ENCODE results near the gene PGLYRP1.

The PGLYRP1 gene

DNA sequence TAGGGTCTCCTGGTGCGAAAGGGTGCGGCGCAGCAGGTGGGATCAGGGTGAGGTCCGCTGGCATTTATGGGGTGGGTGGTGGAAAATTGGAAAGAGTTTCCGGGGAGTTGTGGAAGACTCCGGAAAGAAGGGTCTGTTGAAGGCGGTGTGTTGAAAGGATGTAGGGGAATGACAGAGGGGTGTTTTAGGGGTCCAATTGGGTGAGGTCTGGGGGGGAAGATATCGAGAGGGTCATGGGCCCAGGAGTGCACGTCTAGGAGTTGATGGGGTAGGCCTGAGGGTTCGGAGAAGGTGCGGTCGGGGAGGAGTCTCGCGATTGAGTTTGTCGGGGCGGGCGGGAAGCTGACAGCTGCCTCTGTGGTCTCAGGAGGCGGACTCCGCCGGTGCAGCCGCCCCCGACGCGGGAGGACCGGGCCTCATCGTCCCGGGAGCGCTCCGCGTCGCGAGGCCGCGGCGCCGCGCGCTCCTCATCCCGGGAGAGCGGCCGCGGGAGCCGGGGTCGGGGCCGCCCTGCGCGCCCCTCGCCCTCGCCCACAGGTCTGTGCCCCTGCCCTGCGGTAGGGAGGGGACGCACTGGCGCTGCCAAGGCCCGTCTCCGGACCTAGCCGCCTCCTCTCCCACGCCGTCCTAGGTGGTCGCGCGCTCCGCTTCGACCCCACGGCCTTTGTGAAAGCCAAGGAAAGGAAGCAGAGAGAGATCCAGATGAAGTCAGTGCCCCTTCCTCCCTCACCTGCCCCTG is 7.0 kb downstream of the PGLYRP1 start:
- Histone ChIP-seq H3K27ac (ENCODE audit: low read depth, low read length) (no peak overlapping the region), H3K27me3 (ENCODE audit: control insufficient read depth in 1 of 2, insufficient read depth in 2 of 2, low read length in 2 of 2) (peaks cover 31 to 41% of the 10 kb centered on the region in 2 donors)

GRCh38 chr19:46014941-46015686 is 7.7 kb downstream of the PGLYRP1 start:
- H3K4me1 ChIP-seq (ENCODE audit: insufficient read depth, low read length) = peaks cover 9% of the 10 kb centered on the region
- no peaks in the 10 kb centered on the region for H3K36me3 ChIP-seq (ENCODE audit: insufficient read depth, low read length)
- H3K9me3 ChIP-seq (ENCODE audit: low read length) = no peaks in the 10 kb centered on the region
- H3K27me3 ChIP-seq (ENCODE audit: control insufficient read depth in 1 of 2, insufficient read depth in 2 of 2, low read length in 2 of 2) = peaks cover 31 to 41% of the 10 kb centered on the region in 2 donors
- H3K4me3 ChIP-seq (ENCODE audit: low read depth in 1 of 2, low read length in 2 of 2) = no peak overlapping the region
- H3K9ac ChIP-seq (ENCODE audit: low read length) = no peak overlapping the region
- H3K27ac ChIP-seq (ENCODE audit: low read depth, low read length) = no peak overlapping the region

More for the DNA sequence above, 7.0 kb downstream of the PGLYRP1 start:
- H3K36me3 ChIP-seq (ENCODE audit: insufficient read depth, low read length) = no peaks in the 10 kb centered on the region
- H3K9me3 ChIP-seq (ENCODE audit: low read length) = no peaks in the 10 kb centered on the region
- peaks cover 9% of the 10 kb centered on the region for H3K4me1 ChIP-seq (ENCODE audit: insufficient read depth, low read length)
- peak overlapping the region; percentile 65 to 71 for H3K4me3 ChIP-seq (ENCODE audit: low read depth in 1 of 2, low read length in 2 of 2)
- no peak overlapping the region for H3K9ac ChIP-seq (ENCODE audit: low read length)

DNA sequence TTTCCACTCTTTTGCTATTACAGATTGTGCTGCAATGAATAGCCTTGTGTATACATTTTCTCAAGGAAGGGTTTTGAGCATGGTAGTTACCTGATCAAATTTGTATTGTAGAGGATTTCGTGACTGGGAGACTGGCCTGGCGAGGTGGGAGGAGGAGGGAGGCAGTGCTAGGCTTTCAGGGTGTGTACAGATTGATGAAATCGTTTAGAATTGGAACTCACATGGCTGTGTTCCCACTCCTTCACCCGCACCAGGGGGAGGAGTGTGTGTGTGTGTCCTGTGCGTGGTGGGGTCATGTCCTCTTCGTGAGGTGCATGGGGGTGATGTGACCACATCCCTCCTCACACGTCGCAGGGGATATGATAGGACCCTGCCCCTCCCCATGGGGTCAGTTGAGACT is 8.3 kb downstream of the PGLYRP1 start:
- no peaks in the 10 kb centered on the region for H3K36me3 ChIP-seq (ENCODE audit: insufficient read depth, low read length)
- peaks cover 9% of the 10 kb centered on the region for H3K4me1 ChIP-seq (ENCODE audit: insufficient read depth, low read length)
- H3K27ac ChIP-seq (ENCODE audit: low read depth, low read length) = no peak overlapping the region
- H3K27me3 ChIP-seq (ENCODE audit: control insufficient read depth in 1 of 2, insufficient read depth in 2 of 2, low read length in 2 of 2) = peaks cover 31 to 41% of the 10 kb centered on the region in 2 donors
- H3K9ac ChIP-seq (ENCODE audit: low read length) = no peak overlapping the region
- no peak overlapping the region for H3K4me3 ChIP-seq (ENCODE audit: low read depth in 1 of 2, low read length in 2 of 2)
- H3K9me3 ChIP-seq (ENCODE audit: low read length) = no peaks in the 10 kb centered on the region

DNA sequence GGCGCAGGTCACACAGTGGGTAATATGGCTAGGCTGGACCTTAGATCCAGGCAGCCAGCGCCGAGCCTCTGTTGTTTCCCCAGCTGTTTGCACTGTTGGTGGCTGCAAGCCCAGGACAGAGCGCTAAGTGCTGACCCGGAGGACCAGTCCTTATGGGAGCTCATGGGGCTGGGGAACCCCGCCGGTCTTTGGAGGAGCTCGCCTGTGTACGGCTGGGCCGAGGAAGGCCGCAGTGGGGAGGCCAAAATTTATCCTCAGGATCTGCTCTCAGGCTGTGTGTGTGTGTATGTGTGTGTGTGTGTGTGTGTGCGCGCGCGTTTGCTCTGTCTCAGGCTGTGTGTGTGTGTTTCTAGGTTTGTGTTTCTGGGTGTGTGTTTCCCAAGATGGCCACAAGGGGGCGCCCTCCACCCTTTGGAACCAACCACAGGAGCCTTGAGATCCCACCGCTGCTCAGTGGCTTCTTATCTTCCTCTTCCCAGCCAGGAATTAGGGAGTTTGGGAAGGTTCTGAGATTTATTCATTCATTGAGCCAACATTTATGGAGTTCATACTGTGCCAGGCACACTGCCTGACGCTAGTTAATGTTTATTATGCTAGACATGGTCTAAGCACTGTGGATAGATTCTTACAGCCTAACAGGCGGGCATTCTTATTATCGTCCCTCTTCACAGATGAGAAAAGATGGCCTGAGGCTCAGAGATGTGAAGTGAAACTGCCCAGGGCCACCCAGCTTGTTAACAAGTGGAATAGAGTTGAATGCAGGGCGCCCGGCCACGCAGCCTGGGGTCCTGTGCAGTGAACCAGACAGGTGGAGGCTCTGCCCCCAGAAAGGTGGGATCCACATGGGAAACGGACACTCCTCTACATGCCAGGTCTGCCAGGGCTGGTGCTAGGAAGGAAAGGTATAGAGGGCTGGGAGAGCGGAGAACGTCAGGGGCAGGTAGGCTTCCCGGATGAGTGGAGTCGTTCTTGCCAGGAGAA is 13.0 kb downstream of the PGLYRP1 start:
- H3K36me3 ChIP-seq (ENCODE audit: insufficient read depth, low read length) = no peaks in the 10 kb centered on the region
- no peaks in the 10 kb centered on the region for H3K9me3 ChIP-seq (ENCODE audit: low read length)
- H3K27ac ChIP-seq (ENCODE audit: low read depth, low read length) = no peak overlapping the region
- no peak overlapping the region for H3K9ac ChIP-seq (ENCODE audit: low read length)
- peaks cover 17 to 32% of the 10 kb centered on the region in 2 donors for H3K27me3 ChIP-seq (ENCODE audit: control insufficient read depth in 1 of 2, insufficient read depth in 2 of 2, low read length in 2 of 2)
- H3K4me1 ChIP-seq (ENCODE audit: insufficient read depth, low read length) = no peaks in the 10 kb centered on the region
- H3K4me3 ChIP-seq (ENCODE audit: low read depth in 1 of 2, low read length in 2 of 2) = no peak overlapping the region

GRCh38 chr19:46006411-46006810 is 16.4 kb downstream of the PGLYRP1 start:
- H3K4me3 ChIP-seq (ENCODE audit: low read depth in 1 of 2, low read length in 2 of 2) = no peak overlapping the region
- H3K9me3 ChIP-seq (ENCODE audit: low read length) = no peaks in the 10 kb centered on the region
- no peak overlapping the region for H3K27ac ChIP-seq (ENCODE audit: low read depth, low read length)
- H3K27me3 ChIP-seq (ENCODE audit: control insufficient read depth in 1 of 2, insufficient read depth in 2 of 2, low read length in 2 of 2) = peaks cover 0 to 3% of the 10 kb centered on the region in 2 donors
- no peaks in the 10 kb centered on the region for H3K4me1 ChIP-seq (ENCODE audit: insufficient read depth, low read length)
- H3K36me3 ChIP-seq (ENCODE audit: insufficient read depth, low read length) = no peaks in the 10 kb centered on the region
- H3K9ac ChIP-seq (ENCODE audit: low read length) = no peak overlapping the region

DNA sequence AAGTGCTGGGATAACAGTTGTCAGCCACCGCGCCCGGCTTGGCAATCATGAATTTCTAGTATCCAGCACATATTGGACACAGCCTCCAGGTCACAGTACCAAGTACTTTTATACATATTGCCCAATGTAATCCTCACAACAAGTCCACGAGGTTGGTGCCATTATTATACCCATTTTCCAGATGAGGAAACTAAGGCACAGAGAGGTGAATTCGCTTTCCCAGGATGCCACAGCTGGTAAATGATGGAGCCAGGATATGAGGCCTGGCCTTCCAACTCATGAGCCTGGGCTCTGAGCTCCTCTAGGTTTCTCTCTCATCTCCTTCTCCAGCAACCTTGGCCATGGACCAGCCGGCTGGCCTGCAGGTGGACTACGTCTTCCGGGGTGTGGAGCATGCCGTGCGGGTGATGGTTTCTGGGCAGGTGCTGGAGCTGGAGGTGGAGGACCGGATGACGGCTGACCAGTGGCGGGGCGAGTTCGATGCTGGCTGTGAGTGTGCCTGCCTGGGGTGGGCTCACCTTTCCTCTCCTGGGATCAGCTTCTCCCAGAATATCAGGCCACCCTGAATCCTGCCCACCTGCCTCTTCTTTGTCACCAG is 20.1 kb downstream of the PGLYRP1 start:
- H3K9ac ChIP-seq (ENCODE audit: low read length) = no peak overlapping the region
- peaks cover 8% of the 10 kb centered on the region for H3K4me1 ChIP-seq (ENCODE audit: insufficient read depth, low read length)
- no peak overlapping the region for H3K4me3 ChIP-seq (ENCODE audit: low read depth in 1 of 2, low read length in 2 of 2)
- H3K27me3 ChIP-seq (ENCODE audit: control insufficient read depth in 1 of 2, insufficient read depth in 2 of 2, low read length in 2 of 2) = peaks cover 0 to 16% of the 10 kb centered on the region in 2 donors
- no peaks in the 10 kb centered on the region for H3K36me3 ChIP-seq (ENCODE audit: insufficient read depth, low read length)
- no peaks in the 10 kb centered on the region for H3K9me3 ChIP-seq (ENCODE audit: low read length)
- no peak overlapping the region for H3K27ac ChIP-seq (ENCODE audit: low read depth, low read length)

DNA sequence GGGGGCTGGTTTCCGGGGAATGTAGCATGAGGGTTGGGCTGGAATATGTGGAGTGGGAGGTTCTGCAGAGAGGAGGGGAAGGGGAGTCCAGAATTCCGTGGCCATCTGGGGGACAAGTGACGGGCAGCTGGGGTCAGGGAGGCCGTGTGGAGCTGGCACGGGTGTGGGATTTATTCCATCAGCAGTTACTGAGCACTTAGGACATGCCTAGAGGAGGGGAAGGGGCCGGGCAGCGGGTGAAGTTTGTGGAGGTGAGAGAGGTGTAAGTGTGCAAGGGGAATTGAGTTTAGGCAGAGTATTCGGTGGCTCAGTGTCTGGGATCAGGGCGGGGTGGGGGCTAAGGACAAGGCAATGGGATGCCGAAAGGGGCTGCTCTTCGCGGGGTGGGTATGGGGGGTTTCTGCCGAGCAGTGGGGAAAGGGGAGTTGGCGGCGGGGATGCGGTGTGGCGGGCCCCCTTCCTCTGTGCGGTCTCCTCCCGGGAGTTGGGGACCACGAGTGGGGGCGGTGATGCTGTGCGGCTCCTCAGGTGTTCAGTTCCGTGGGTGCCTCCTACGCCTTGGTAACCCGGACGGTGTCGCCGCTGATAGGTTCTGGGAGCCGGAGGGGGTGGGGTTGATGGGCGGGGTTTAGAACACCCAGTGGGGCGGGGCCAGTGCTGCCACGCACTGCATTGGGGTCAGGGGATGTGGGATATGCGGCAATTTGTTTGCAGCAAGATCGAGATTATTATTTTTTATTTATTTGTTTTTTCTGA is 22.2 kb downstream of the PGLYRP1 start:
- H3K4me1 ChIP-seq (ENCODE audit: insufficient read depth, low read length) = peaks cover 14% of the 10 kb centered on the region
- H3K9me3 ChIP-seq (ENCODE audit: low read length) = no peaks in the 10 kb centered on the region
- no peak overlapping the region for H3K4me3 ChIP-seq (ENCODE audit: low read depth in 1 of 2, low read length in 2 of 2)
- peaks cover 6% of the 10 kb centered on the region for H3K36me3 ChIP-seq (ENCODE audit: insufficient read depth, low read length)
- H3K27me3 ChIP-seq (ENCODE audit: control insufficient read depth in 1 of 2, insufficient read depth in 2 of 2, low read length in 2 of 2) = peaks cover 0 to 16% of the 10 kb centered on the region in 2 donors
- H3K27ac ChIP-seq (ENCODE audit: low read depth, low read length) = no peak overlapping the region
- no peak overlapping the region for H3K9ac ChIP-seq (ENCODE audit: low read length)

GRCh38 chr19:45999653-46000121 is 23.2 kb downstream of the PGLYRP1 start:
- H3K4me3 ChIP-seq (ENCODE audit: low read depth in 1 of 2, low read length in 2 of 2) = no peak overlapping the region
- no peak overlapping the region for H3K9ac ChIP-seq (ENCODE audit: low read length)
- no peaks in the 10 kb centered on the region for H3K9me3 ChIP-seq (ENCODE audit: low read length)
- H3K27me3 ChIP-seq (ENCODE audit: control insufficient read depth in 1 of 2, insufficient read depth in 2 of 2, low read length in 2 of 2) = peaks cover 0 to 16% of the 10 kb centered on the region in 2 donors
- H3K27ac ChIP-seq (ENCODE audit: low read depth, low read length) = no peak overlapping the region
- peaks cover 14% of the 10 kb centered on the region for H3K4me1 ChIP-seq (ENCODE audit: insufficient read depth, low read length)
- H3K36me3 ChIP-seq (ENCODE audit: insufficient read depth, low read length) = peaks cover 6% of the 10 kb centered on the region

- Histone ChIP-seq H3K4me3 (ENCODE audit: low read depth in 1 of 2, low read length in 2 of 2) (no peak overlapping the region), H3K9ac (ENCODE audit: low read length) (no peak overlapping the region), H3K36me3 (ENCODE audit: insufficient read depth, low read length) (peaks cover 6% of the 10 kb centered on the region), H3K27ac (ENCODE audit: low read depth, low read length) (no peak overlapping the region), H3K4me1 (ENCODE audit: insufficient read depth, low read length) (peaks cover 14% of the 10 kb centered on the region), H3K9me3 (ENCODE audit: low read length) (no peaks in the 10 kb centered on the region), H3K27me3 (ENCODE audit: control insufficient read depth in 1 of 2, insufficient read depth in 2 of 2, low read length in 2 of 2) (peaks cover 0 to 16% of the 10 kb centered on the region in 2 donors)
These were observed 24.0 kb downstream of the PGLYRP1 start for GRCh38 chr19:45998834-45999233.

DNA sequence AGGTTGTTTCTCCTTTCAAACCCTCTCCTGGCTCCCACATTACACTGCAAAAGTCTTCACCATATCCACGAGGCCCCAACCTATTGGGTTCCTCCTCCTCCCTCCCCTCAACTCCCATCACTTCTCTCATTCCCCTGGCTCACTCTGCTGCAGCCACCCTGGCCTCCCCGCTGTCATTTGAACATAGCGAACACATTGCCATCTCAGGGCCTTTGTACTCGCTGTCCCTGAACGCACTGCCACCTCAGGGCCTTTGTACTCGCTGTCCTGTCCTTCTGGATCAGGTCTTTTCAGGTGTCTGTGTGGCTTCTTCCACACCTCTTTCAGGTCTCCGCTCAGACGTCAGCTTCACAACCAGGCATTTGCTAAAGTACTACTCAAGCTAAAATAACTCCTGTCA is 25.9 kb downstream of the PGLYRP1 start:
- no peak overlapping the region for H3K27ac ChIP-seq (ENCODE audit: low read depth, low read length)
- peaks cover 6% of the 10 kb centered on the region for H3K36me3 ChIP-seq (ENCODE audit: insufficient read depth, low read length)
- peaks cover 0 to 16% of the 10 kb centered on the region in 2 donors for H3K27me3 ChIP-seq (ENCODE audit: control insufficient read depth in 1 of 2, insufficient read depth in 2 of 2, low read length in 2 of 2)
- peaks cover 14% of the 10 kb centered on the region for H3K4me1 ChIP-seq (ENCODE audit: insufficient read depth, low read length)
- H3K4me3 ChIP-seq (ENCODE audit: low read depth in 1 of 2, low read length in 2 of 2) = no peak overlapping the region
- H3K9ac ChIP-seq (ENCODE audit: low read length) = no peak overlapping the region
- H3K9me3 ChIP-seq (ENCODE audit: low read length) = no peaks in the 10 kb centered on the region
